Esophagus squamous epithelium (tissue), 4 donors: ENCODE measurements around the gene OGFOD3.

ENCODE experiments used
- CTCF ChIP-seq, 6 experiments: fragments of 450-650 bp in 4 of 6; fragments of 200-600 bp in 2 of 6; sonication (generic) in 2 of 6; IDR thresholded peaks; one replicate each; pipeline ENCODE4 v1.5.1; 2016 to 2019; ENCODE audit warnings: antibody characterized with exemption in 6 of 6, mild to moderate bottlenecking in 4 of 6, moderate library complexity in 4 of 6
- POLR2A ChIP-seq, 4 donors: fragments of 450-650 bp; IDR thresholded peaks; one replicate each; pipeline ENCODE4 v1.6.1; 2017; ENCODE audit warnings: antibody characterized with exemption in 4 of 4, mild to moderate bottlenecking in 4 of 4, moderate library complexity in 3 of 4

GRCh38 chr17:82458179-82458884 is 39.9 kb upstream of the OGFOD3 start, which contains the start of gene NARF:
- TF ChIP-seq CTCF (IDR thresholded peaks at IDR 0.05) (peak in 2 of 6 experiments; percentile 15 to 19), POLR2A (IDR thresholded peaks at IDR 0.05) (peak in 3 of 4 donors; percentile 53 to 99 (median 98))
